SIG-M5 treated with dmso at 0.1 percent for 504 hours (cell line): ENCODE data around the gene BAIAP3.

Experiments used
- DNase-seq: peaks from one replicate; lab custom pipeline; 2025; ENCODE audit not compliant: unreplicated experiment; lab: John Stamatoyannopoulos, UW

The BAIAP3 gene

GRCh38 chr16:1330931-1331711 lies 2.3 kb upstream of the BAIAP3 start:
- no peak for DNase-seq

- peak; percentile 30 for DNase-seq
These were observed 1.5 kb upstream of the BAIAP3 start for GRCh38 chr16:1331712-1332617.

GRCh38 chr16:1332618-1333148 lies 762 bp upstream of the BAIAP3 start:
- no peak for DNase-seq

GRCh38 chr16:1333854-1334700 lies 632 bp downstream of the BAIAP3 start:
- no peak for DNase-seq

- DNase-seq, result no peak
These were observed 1.3 kb downstream of the BAIAP3 start for GRCh38 chr16:1334739-1335138.

GRCh38 chr16:1335211-1335971 lies 1.9 kb downstream of the BAIAP3 start:
- no peak for DNase-seq

GRCh38 chr16:1335996-1336395 lies 2.6 kb downstream of the BAIAP3 start:
- DNase-seq, result no peak

- no peak for DNase-seq
These were observed 3.2 kb downstream of the BAIAP3 start for GRCh38 chr16:1336619-1337018.

GRCh38 chr16:1337486-1337885 lies 4.0 kb downstream of the BAIAP3 start:
- DNase-seq, result no peak

- DNase-seq, result no peak
These were observed 4.8 kb downstream of the BAIAP3 start for GRCh38 chr16:1338119-1338730.

GRCh38 chr16:1338855-1339675 lies 5.6 kb downstream of the BAIAP3 start:
- no peak for DNase-seq

- DNase-seq, result no peak
These were observed 7.5 kb downstream of the BAIAP3 start for GRCh38 chr16:1340730-1341494.

GRCh38 chr16:1341495-1342420 lies 8.3 kb downstream of the BAIAP3 start:
- no peak for DNase-seq

GRCh38 chr16:1342526-1343427 lies 9.3 kb downstream of the BAIAP3 start:
- DNase-seq, result peak; percentile 97

GRCh38 chr16:1343428-1344242 lies 10.2 kb downstream of the BAIAP3 start:
- no peak for DNase-seq
